ENCODE data around the gene SLC44A1. TPM values are rescaled to one million over a fixed set of nuclear protein-coding genes. Genes with fewer than 3 reads are reported as not detected.

SLC44A1 gene
- total RNA-seq, 6 donors from 2014 or later, result 15.7 to 62.2 (median 44.6) TPM

- no peaks in the 10 kb centered on the region for H3K27me3 ChIP-seq
- no peak overlapping the region for H3K27ac ChIP-seq
- H3K36me3 ChIP-seq, result peaks cover 0 to 33% (median 7%) of the 10 kb centered on the region in 4 donors
- DNase-seq, result no peak
- H3K9me3 ChIP-seq, result no peaks in the 10 kb centered on the region
- H3K4me3 ChIP-seq, result no peak overlapping the region
- 93 to 97% methylated on average over 4 of the region's 4 CpGs for WGBS, 2 donors
- no peak for TF ChIP-seq CTCF (IDR thresholded peaks at IDR 0.05)
- TF ChIP-seq POLR2A (IDR thresholded peaks at IDR 0.05), result no peak
- no peak for TF ChIP-seq EP300 (IDR thresholded peaks at IDR 0.05)
- no peaks in the 10 kb centered on the region for H3K4me1 ChIP-seq
- no peak for ATAC-seq (ENCODE audit: low FRiP score in 2 of 2)
These were observed 130.9 kb downstream of the SLC44A1 start for GRCh38 chr9:105375323-105375722.

GRCh38 chr9:105376893-105377292, 132.4 kb downstream of the SLC44A1 start:
- no peak overlapping the region for H3K4me3 ChIP-seq
- ATAC-seq (ENCODE audit: low FRiP score in 2 of 2), result no peak
- H3K4me1 ChIP-seq, result no peaks in the 10 kb centered on the region
- TF ChIP-seq POLR2AphosphoS5 (IDR thresholded peaks at IDR 0.05) (no peak), POLR2A (IDR thresholded peaks at IDR 0.05) (no peak), CTCF (IDR thresholded peaks at IDR 0.05) (no peak), EP300 (IDR thresholded peaks at IDR 0.05) (no peak)
- no peaks in the 10 kb centered on the region for H3K9me3 ChIP-seq
- H3K27me3 ChIP-seq, result no peaks in the 10 kb centered on the region
- peaks cover 0 to 39% (median 6%) of the 10 kb centered on the region in 4 donors for H3K36me3 ChIP-seq
- WGBS, 2 donors, result 96 to 100% methylated on average over 1 of the region's 1 CpG
- DNase-seq, result no peak
- no peak overlapping the region for H3K27ac ChIP-seq

- TF ChIP-seq CTCF (IDR thresholded peaks at IDR 0.05) (no peak), POLR2A (IDR thresholded peaks at IDR 0.05) (no peak)
- H3K9me3 ChIP-seq, result no peaks in the 10 kb centered on the region
- 66 to 70% methylated on average over 9 of the region's 9 CpGs for WGBS, 2 donors
- H3K36me3 ChIP-seq, result peaks cover 0 to 38% (median 1%) of the 10 kb centered on the region in 4 donors
- DNase-seq (no peak), ATAC-seq (ENCODE audit: low FRiP score in 2 of 2) (peak in 1 of 2 donors; percentile 80)
- H3K4me3 ChIP-seq, result peak overlapping the region in 1 of 4 donors; percentile 9
- no peak overlapping the region for H3K27ac ChIP-seq
- H3K27me3 ChIP-seq, result no peaks in the 10 kb centered on the region
- no peaks in the 10 kb centered on the region for H3K4me1 ChIP-seq
These were observed 141.0 kb downstream of the SLC44A1 start for GRCh38 chr9:105385381-105385985.

- ATAC-seq (ENCODE audit: low FRiP score in 2 of 2) (no peak), DNase-seq (no peak)
- 87 to 93% methylated on average over 6 of the region's 6 CpGs for WGBS, 2 donors
- Histone ChIP-seq H3K27me3 (no peaks in the 10 kb centered on the region), H3K4me1 (no peaks in the 10 kb centered on the region), H3K4me3 (no peak overlapping the region), H3K9me3 (no peaks in the 10 kb centered on the region), H3K36me3 (peaks cover 0 to 11% (median 0%) of the 10 kb centered on the region in 4 donors), H3K27ac (no peak overlapping the region)
- no peak for TF ChIP-seq CTCF (IDR thresholded peaks at IDR 0.05)
- TF ChIP-seq POLR2A (IDR thresholded peaks at IDR 0.05), result no peak
- TF ChIP-seq POLR2AphosphoS5 (IDR thresholded peaks at IDR 0.05), result no peak
- no peak for TF ChIP-seq EP300 (IDR thresholded peaks at IDR 0.05)
These were observed 145.3 kb downstream of the SLC44A1 start for GRCh38 chr9:105389796-105390195.

- no peak for ATAC-seq (ENCODE audit: low FRiP score in 2 of 2)
- no peaks in the 10 kb centered on the region for H3K27me3 ChIP-seq
- TF ChIP-seq POLR2AphosphoS5 (IDR thresholded peaks at IDR 0.05) (no peak), CTCF (IDR thresholded peaks at IDR 0.05) (no peak), POLR2A (IDR thresholded peaks at IDR 0.05) (no peak), EP300 (IDR thresholded peaks at IDR 0.05) (no peak)
- H3K9me3 ChIP-seq, result no peaks in the 10 kb centered on the region
- DNase-seq, result no peak
- peaks cover 0 to under 1% (median 0%) of the 10 kb centered on the region in 4 donors for H3K36me3 ChIP-seq
- 85 to 88% methylated on average over 3 of the region's 3 CpGs for WGBS, 2 donors
- H3K27ac ChIP-seq, result no peak overlapping the region
- no peak overlapping the region for H3K4me3 ChIP-seq
- H3K4me1 ChIP-seq, result no peaks in the 10 kb centered on the region
These were observed 146.4 kb downstream of the SLC44A1 start for GRCh38 chr9:105390871-105391270.

Measured in upper lobe of left lung (tissue), 6 donors.